ENCODE results near the gene ADRB2.

DNA sequence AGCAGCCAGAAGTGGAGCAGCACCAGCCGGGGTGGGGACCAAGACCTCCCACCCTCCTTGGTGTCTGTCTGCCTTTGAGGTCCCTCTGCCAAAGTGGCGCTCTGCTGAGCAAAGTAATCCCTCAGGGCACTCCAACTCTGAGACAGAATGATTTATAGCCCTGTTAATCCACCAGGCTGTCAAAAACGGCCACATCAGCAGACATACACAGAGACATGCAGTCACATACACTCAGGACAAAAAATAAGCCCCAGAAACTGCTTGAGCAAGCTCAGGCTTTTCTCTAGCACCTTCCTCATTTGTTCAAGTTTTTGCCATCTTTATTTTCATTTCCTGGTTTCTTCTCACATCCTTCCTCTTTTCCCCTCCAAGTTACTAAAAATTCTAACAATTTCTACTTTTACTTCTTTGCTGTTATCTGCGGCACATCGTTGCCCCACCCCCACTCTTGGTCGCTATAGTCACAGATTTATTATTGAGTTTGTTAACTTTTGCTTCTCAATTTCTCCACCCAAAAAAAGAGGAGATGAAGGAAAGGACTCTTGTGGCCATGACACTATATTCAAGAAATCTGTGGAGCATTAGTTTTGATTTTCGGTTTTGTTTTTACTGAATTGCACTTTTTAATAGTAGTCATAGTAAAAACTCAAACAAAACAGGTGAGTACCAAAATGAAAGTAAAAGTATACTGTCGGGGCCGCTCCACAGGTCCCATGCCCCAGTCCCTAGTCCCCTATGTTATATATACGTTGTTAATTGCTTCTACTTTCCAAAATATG, 17.4 kb upstream of the ADRB2 start:
- TF ChIP-seq CREB1 (IDR thresholded peaks at IDR 0.05; ENCODE audit: low read depth) (0 out of 2 replicates have a peak, but pooled peaks have one; percentile 11), FOXM1 (IDR thresholded peaks at IDR 0.05; ENCODE audit: low read depth, low read length) (peak; percentile 70)

Data from GM12878 (cell line).